Cardiac atrium fibroblast (primary cell): ENCODE data around the gene CTLA4. TPM values are rescaled to one million over a fixed set of nuclear protein-coding genes. Genes with fewer than 3 reads are reported as not detected.

Experiments
- total RNA-seq: library from RNA; depleted of rRNA; stranded (reverse); fragments of >200 nt; gene quantifications from 2 replicates; pipeline ENCODE4 v1.2.3, GENCODE V29; 2015

The CTLA4 gene
- not detected in 2 replicates for total RNA-seq

DNA sequence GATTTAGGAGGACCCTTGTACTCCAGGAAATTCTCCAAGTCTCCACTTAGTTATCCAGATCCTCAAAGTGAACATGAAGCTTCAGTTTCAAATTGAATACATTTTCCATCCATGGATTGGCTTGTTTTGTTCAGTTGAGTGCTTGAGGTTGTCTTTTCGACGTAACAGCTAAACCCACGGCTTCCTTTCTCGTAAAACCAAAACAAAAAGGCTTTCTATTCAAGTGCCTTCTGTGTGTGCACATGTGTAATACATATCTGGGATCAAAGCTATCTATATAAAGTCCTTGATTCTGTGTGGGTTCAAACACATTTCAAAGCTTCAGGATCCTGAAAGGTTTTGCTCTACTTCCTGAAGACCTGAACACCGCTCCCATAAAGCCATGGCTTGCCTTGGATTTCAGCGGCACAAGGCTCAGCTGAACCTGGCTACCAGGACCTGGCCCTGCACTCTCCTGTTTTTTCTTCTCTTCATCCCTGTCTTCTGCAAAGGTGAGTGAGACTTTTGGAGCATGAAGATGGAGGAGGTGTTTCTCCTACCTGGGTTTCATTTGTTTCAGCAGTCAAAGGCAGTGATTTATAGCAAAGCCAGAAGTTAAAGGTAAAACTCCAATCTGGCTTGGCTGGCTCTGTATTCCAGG, at the start of gene CTLA4:
TSS of gene CTLA4 (plus strand) at position 211 of the 640 bp plus-strand sequence. CDS start at position 383, 172 bp downstream.

Other genes starting within 250 kb of the CTLA4 start
- gene CD28, start 161.1 kb upstream of the CTLA4 start, total RNA-seq = not detected in 2 replicates
- not detected in 2 replicates for gene ICOS, start 69.0 kb downstream of the CTLA4 start, total RNA-seq